ENCODE data around the gene ADM.

Gene ADM

GRCh38 chr11:10275714-10276113, 29.2 kb upstream of the ADM start:
- ATAC-seq (replicated peaks; ENCODE audit: extremely low read depth, poor library complexity, severe bottlenecking): no peak
- H3K9me3 Mint-ChIP-seq: no peaks in the 10 kb centered on the region
- H3K27me3 Mint-ChIP-seq: no peaks in the 10 kb centered on the region
- no peaks in the 10 kb centered on the region for H3K4me1 Mint-ChIP-seq
- H3K27ac Mint-ChIP-seq (ENCODE audit: low read depth): no peak overlapping the region
- DNase-seq (ENCODE audit: low spot score in 2 of 2): no peak
- H3K4me3 Mint-ChIP-seq: no peak overlapping the region
- H3K36me3 Mint-ChIP-seq (ENCODE audit: insufficient read depth): no peaks in the 10 kb centered on the region

GRCh38 chr11:10282117-10282516, 22.8 kb upstream of the ADM start:
- ATAC-seq (replicated peaks; ENCODE audit: extremely low read depth, poor library complexity, severe bottlenecking) (no peak), DNase-seq (ENCODE audit: low spot score in 2 of 2) (no peak)
- Mint-ChIP-seq H3K27ac (ENCODE audit: low read depth) (no peak overlapping the region), H3K9me3 (no peaks in the 10 kb centered on the region), H3K4me3 (no peak overlapping the region), H3K27me3 (no peaks in the 10 kb centered on the region), H3K4me1 (no peaks in the 10 kb centered on the region), H3K36me3 (ENCODE audit: insufficient read depth) (no peaks in the 10 kb centered on the region)

- H3K9me3 Mint-ChIP-seq: no peaks in the 10 kb centered on the region
- DNase-seq (ENCODE audit: low spot score in 2 of 2) (no peak), ATAC-seq (replicated peaks; ENCODE audit: extremely low read depth, poor library complexity, severe bottlenecking) (no peak)
- no peak overlapping the region for H3K4me3 Mint-ChIP-seq
- no peaks in the 10 kb centered on the region for H3K27me3 Mint-ChIP-seq
- no peak overlapping the region for H3K27ac Mint-ChIP-seq (ENCODE audit: low read depth)
- no peaks in the 10 kb centered on the region for H3K4me1 Mint-ChIP-seq
- no peaks in the 10 kb centered on the region for H3K36me3 Mint-ChIP-seq (ENCODE audit: insufficient read depth)
These were observed 20.9 kb upstream of the ADM start for GRCh38 chr11:10283991-10284390.

GRCh38 chr11:10285148-10285802, 19.6 kb upstream of the ADM start:
- Mint-ChIP-seq H3K27me3 (no peaks in the 10 kb centered on the region), H3K36me3 (ENCODE audit: insufficient read depth) (no peaks in the 10 kb centered on the region), H3K27ac (ENCODE audit: low read depth) (no peak overlapping the region), H3K4me1 (no peaks in the 10 kb centered on the region), H3K9me3 (no peaks in the 10 kb centered on the region), H3K4me3 (no peak overlapping the region)
- ATAC-seq (replicated peaks; ENCODE audit: extremely low read depth, poor library complexity, severe bottlenecking): no peak
- no peak for DNase-seq (ENCODE audit: low spot score in 2 of 2)

GRCh38 chr11:10287140-10287539, 17.7 kb upstream of the ADM start:
- no peak overlapping the region for H3K27ac Mint-ChIP-seq (ENCODE audit: low read depth)
- H3K4me3 Mint-ChIP-seq: no peak overlapping the region
- DNase-seq (ENCODE audit: low spot score in 2 of 2) (no peak), ATAC-seq (replicated peaks; ENCODE audit: extremely low read depth, poor library complexity, severe bottlenecking) (no peak)
- no peaks in the 10 kb centered on the region for H3K27me3 Mint-ChIP-seq
- no peaks in the 10 kb centered on the region for H3K36me3 Mint-ChIP-seq (ENCODE audit: insufficient read depth)
- no peaks in the 10 kb centered on the region for H3K9me3 Mint-ChIP-seq
- H3K4me1 Mint-ChIP-seq: peaks cover 6% of the 10 kb centered on the region

- Mint-ChIP-seq H3K27ac (ENCODE audit: low read depth) (no peak overlapping the region), H3K27me3 (no peaks in the 10 kb centered on the region), H3K36me3 (ENCODE audit: insufficient read depth) (peaks cover 1% of the 10 kb centered on the region), H3K4me3 (no peak overlapping the region), H3K4me1 (peaks cover 10% of the 10 kb centered on the region), H3K9me3 (no peaks in the 10 kb centered on the region)
- DNase-seq (ENCODE audit: low spot score in 2 of 2) (no peak), ATAC-seq (replicated peaks; ENCODE audit: extremely low read depth, poor library complexity, severe bottlenecking) (no peak)
These were observed 16.8 kb upstream of the ADM start for GRCh38 chr11:10287766-10288715.

- Mint-ChIP-seq H3K4me3 (no peak overlapping the region), H3K27ac (ENCODE audit: low read depth) (no peak overlapping the region), H3K4me1 (peaks cover 10% of the 10 kb centered on the region), H3K27me3 (no peaks in the 10 kb centered on the region), H3K9me3 (no peaks in the 10 kb centered on the region), H3K36me3 (ENCODE audit: insufficient read depth) (peaks cover 1% of the 10 kb centered on the region)
- ATAC-seq (replicated peaks; ENCODE audit: extremely low read depth, poor library complexity, severe bottlenecking) (no peak), DNase-seq (ENCODE audit: low spot score in 2 of 2) (no peak)
These were observed 15.8 kb upstream of the ADM start for GRCh38 chr11:10288881-10289764.

- no peak for DNase-seq (ENCODE audit: low spot score in 2 of 2)
- H3K4me3 Mint-ChIP-seq: no peak overlapping the region
- H3K27me3 Mint-ChIP-seq: peaks cover 4% of the 10 kb centered on the region
- H3K9me3 Mint-ChIP-seq: no peaks in the 10 kb centered on the region
- H3K36me3 Mint-ChIP-seq (ENCODE audit: insufficient read depth): peaks cover 1% of the 10 kb centered on the region
- ATAC-seq (replicated peaks; ENCODE audit: extremely low read depth, poor library complexity, severe bottlenecking): no peak
- no peak overlapping the region for H3K27ac Mint-ChIP-seq (ENCODE audit: low read depth)
- peaks cover 14% of the 10 kb centered on the region for H3K4me1 Mint-ChIP-seq
These were observed 15.0 kb upstream of the ADM start for GRCh38 chr11:10289765-10290380.

- Mint-ChIP-seq H3K36me3 (ENCODE audit: insufficient read depth) (peaks cover 1% of the 10 kb centered on the region), H3K4me1 (peaks cover 24% of the 10 kb centered on the region), H3K27me3 (peaks cover 25% of the 10 kb centered on the region), H3K9me3 (no peaks in the 10 kb centered on the region), H3K27ac (ENCODE audit: low read depth) (no peak overlapping the region), H3K4me3 (peak overlapping the region; percentile 70)
- DNase-seq (ENCODE audit: low spot score in 2 of 2) (no peak), ATAC-seq (replicated peaks; ENCODE audit: extremely low read depth, poor library complexity, severe bottlenecking) (no peak)
These were observed 12.9 kb upstream of the ADM start for GRCh38 chr11:10291801-10292638.

GRCh38 chr11:10293423-10294289, 11.2 kb upstream of the ADM start, which contains the start of gene SBF2:
SBF2 (minus strand) TSS chr11:10294219; CDS start chr11:10294069, 150 bp downstream.
- ATAC-seq (replicated peaks; ENCODE audit: extremely low read depth, poor library complexity, severe bottlenecking) (peak; percentile 35), DNase-seq (ENCODE audit: low spot score in 2 of 2) (peak in 1 of 2 donors; percentile 49)
- Mint-ChIP-seq H3K36me3 (ENCODE audit: insufficient read depth) (peaks cover 1% of the 10 kb centered on the region), H3K4me3 (peak within 1 kb of the TSS; percentile 80), H3K4me1 (peaks cover 36% of the 10 kb centered on the region), H3K27ac (ENCODE audit: low read depth) (peak within 1 kb of the TSS; percentile 62), H3K9me3 (no peaks in the 10 kb centered on the region), H3K27me3 (peaks cover 28% of the 10 kb centered on the region)

All from central memory CD8-positive, alpha-beta T cell (primary cell).